Measurements from ENCODE around the gene PLGRKT.

The PLGRKT gene

GRCh38 chr9:5315187-5315923, 122.4 kb downstream of the PLGRKT start:
- DNase-seq (ENCODE audit: low spot score) = no peak

GRCh38 chr9:5310851-5311250, 126.9 kb downstream of the PLGRKT start:
- no peak for DNase-seq (ENCODE audit: low spot score)

Small RNA genes within 50 kb of the gene (small RNA-seq; reads per million reads assigned to genes)
- gene AL135786.1 = 0 reads per million in 2 experiments
- 0 reads per million in 2 experiments for gene HMGN2P31
